HG02938 (cell line): ENCODE measurements around the gene SCARB2.

Experiments
- ATAC-seq: cut with Tn5 transposase; IDR thresholded peaks from one replicate; pipeline ENCODE4 v1.9.1; 2021; ENCODE audit warnings: mild to moderate bottlenecking, moderate library complexity; ENCODE audit not compliant: unreplicated experiment

The SCARB2 gene

GRCh38 chr4:76232681-76233080, 19.1 kb upstream of the SCARB2 start:
- no peak for ATAC-seq

GRCh38 chr4:76226418-76226817, 12.8 kb upstream of the SCARB2 start:
- no peak for ATAC-seq

GRCh38 chr4:76224171-76224570, 10.5 kb upstream of the SCARB2 start:
- ATAC-seq: no peak

GRCh38 chr4:76219299-76220055, 5.9 kb upstream of the SCARB2 start:
- ATAC-seq: no peak

- ATAC-seq: no peak
Measured at GRCh38 chr4:76216975-76217814, 3.6 kb upstream of the SCARB2 start.

GRCh38 chr4:76216524-76216923, 2.9 kb upstream of the SCARB2 start:
- ATAC-seq: no peak

- ATAC-seq: no peak
Measured at GRCh38 chr4:76215077-76215476, 1.5 kb upstream of the SCARB2 start.

- ATAC-seq: no peak
Measured at GRCh38 chr4:76214177-76214675, 602 bp upstream of the SCARB2 start.

- ATAC-seq: no peak
Measured at GRCh38 chr4:76212851-76213414, 691 bp downstream of the SCARB2 start.

- no peak for ATAC-seq
Measured at GRCh38 chr4:76211769-76212708, 1.6 kb downstream of the SCARB2 start.

GRCh38 chr4:76210452-76210851, 3.2 kb downstream of the SCARB2 start:
- ATAC-seq: no peak

GRCh38 chr4:76209881-76210280, 3.7 kb downstream of the SCARB2 start:
- no peak for ATAC-seq

- no peak for ATAC-seq
Measured at GRCh38 chr4:76208005-76208765, 5.4 kb downstream of the SCARB2 start.

- no peak for ATAC-seq
Measured at GRCh38 chr4:76207549-76207948, 6.1 kb downstream of the SCARB2 start.

GRCh38 chr4:76206222-76206942, 7.2 kb downstream of the SCARB2 start:
- no peak for ATAC-seq

- ATAC-seq: no peak
Measured at GRCh38 chr4:76205476-76205875, 8.1 kb downstream of the SCARB2 start.

- ATAC-seq: no peak
Measured at GRCh38 chr4:76204936-76205335, 8.7 kb downstream of the SCARB2 start.

- ATAC-seq: no peak
Measured at GRCh38 chr4:76203541-76203940, 10.1 kb downstream of the SCARB2 start.

GRCh38 chr4:76201276-76201675, 12.3 kb downstream of the SCARB2 start:
- no peak for ATAC-seq
